GM23248 (cell line): ENCODE results near the gene BTBD16.

ENCODE experiments used
- EZH2 ChIP-seq: fragments of 200-600 bp; sonication (generic); IDR thresholded peaks from 2 replicates; pipeline ENCODE4 v1.6.1; 2018; ENCODE audit warnings: antibody characterized with exemption, mild to moderate bottlenecking; ENCODE audit not compliant: insufficient read depth, poor library complexity, severe bottlenecking
- EZH2phosphoT487 ChIP-seq: fragments of 200-600 bp; sonication (generic); IDR thresholded peaks from 2 replicates; pipeline ENCODE4 v1.6.1; 2018; ENCODE audit warnings: antibody characterized with exemption, moderate library complexity, mild to moderate bottlenecking, low read depth; ENCODE audit not compliant: insufficient read depth

- TF ChIP-seq EZH2 (no peak), EZH2phosphoT487 (no peak)
These were observed 37.5 kb downstream of the BTBD16 start for GRCh38 chr10:122308417-122309141.
